AG04450 (cell line): ENCODE results near the gene PAQR4. TPM values are rescaled to one million over a fixed set of nuclear protein-coding genes. Genes with fewer than 3 reads are reported as not detected.

ENCODE experiments used
- CTCF ChIA-PET: fragments of 300-600, 350-600 bp; formaldehyde crosslinking; extraction: SDS; loops from one replicate; lab custom pipeline; 2022; ENCODE audit warnings: antibody characterized with exemption, inconsistent platforms; lab: Charles Lee
- POLR2A ChIA-PET: fragments of 350-600 bp; formaldehyde crosslinking; extraction: SDS; loops from one replicate; lab custom pipeline; 2021; ENCODE audit warnings: antibody characterized with exemption, inconsistent platforms; lab: Yijun Ruan, JAX
- DNase-seq: peaks from one replicate; pipeline ENCODE4 v3.0.0-alpha.2; 2011; ENCODE audit warnings: low read depth, low spot score
- H3K27ac ChIP-seq: one replicate; pipeline ENCODE4 v1.5.1; 2012; ENCODE audit warnings: low read depth, low read length, control low read depth
- H3K27me3 ChIP-seq: one replicate; pipeline ENCODE4 v1.6.0; 2012; ENCODE audit warnings: low read length; ENCODE audit not compliant: control insufficient read depth, insufficient read depth
- H3K4me3 ChIP-seq: 2 replicates; pipeline ENCODE4 v1.5.1; 2011; ENCODE audit warnings: mild to moderate bottlenecking, low read depth, low read length, control low read depth
- H3K9me3 ChIP-seq: 2 replicates; pipeline ENCODE4 v1.5.1; 2012; ENCODE audit warnings: low read length; ENCODE audit not compliant: control insufficient read depth, insufficient read depth
- CTCF ChIP-seq: IDR thresholded peaks from 2 replicates; pipeline ENCODE4 v1.5.1; 2011; ENCODE audit warnings: low read depth, low read length, control low read depth, inconsistent platforms
- polyA plus RNA-seq: library from polyadenylated mRNA; depleted of rRNA; stranded (reverse); fragments of >200 nt; gene quantifications from 2 replicates; pipeline ENCODE4 v1.2.3, GENCODE V29; 2011

The PAQR4 gene
- polyA plus RNA-seq, 1 experiment = 1.2 TPM

GRCh38 chr16:2999929-3000328, 30.8 kb downstream of the PAQR4 start:
- no peak for DNase-seq
- CTCF ChIA-PET = no interaction called here
- POLR2A ChIA-PET = no interaction called here
- Histone ChIP-seq H3K9me3 (no peaks in the 10 kb centered on the region; the same call in 1 of the 2 replicates), H3K4me3 (no peak overlapping the region), H3K27me3 (peaks cover 51% of the 10 kb centered on the region), H3K27ac (no peak overlapping the region)
- no peak for TF ChIP-seq CTCF

GRCh38 chr16:3000540-3000939, 31.4 kb downstream of the PAQR4 start:
- no peak for DNase-seq
- TF ChIP-seq CTCF = no peak
- Histone ChIP-seq H3K27me3 (peaks cover 53% of the 10 kb centered on the region), H3K4me3 (no peak overlapping the region), H3K27ac (no peak overlapping the region), H3K9me3 (no peaks in the 10 kb centered on the region; the same call in 1 of the 2 replicates)
- POLR2A ChIA-PET = no interaction called here
- CTCF ChIA-PET = no interaction called here

- TF ChIP-seq CTCF = no peak
- DNase-seq = no peak
- Histone ChIP-seq H3K9me3 (no peaks in the 10 kb centered on the region; the same call in 1 of the 2 replicates), H3K27me3 (peaks cover 55% of the 10 kb centered on the region), H3K27ac (no peak overlapping the region), H3K4me3 (no peak overlapping the region)
- ChIA-PET CTCF (no interaction called here), POLR2A (no interaction called here)
Observed at GRCh38 chr16:3001316-3001715, 32.2 kb downstream of the PAQR4 start.

DNA sequence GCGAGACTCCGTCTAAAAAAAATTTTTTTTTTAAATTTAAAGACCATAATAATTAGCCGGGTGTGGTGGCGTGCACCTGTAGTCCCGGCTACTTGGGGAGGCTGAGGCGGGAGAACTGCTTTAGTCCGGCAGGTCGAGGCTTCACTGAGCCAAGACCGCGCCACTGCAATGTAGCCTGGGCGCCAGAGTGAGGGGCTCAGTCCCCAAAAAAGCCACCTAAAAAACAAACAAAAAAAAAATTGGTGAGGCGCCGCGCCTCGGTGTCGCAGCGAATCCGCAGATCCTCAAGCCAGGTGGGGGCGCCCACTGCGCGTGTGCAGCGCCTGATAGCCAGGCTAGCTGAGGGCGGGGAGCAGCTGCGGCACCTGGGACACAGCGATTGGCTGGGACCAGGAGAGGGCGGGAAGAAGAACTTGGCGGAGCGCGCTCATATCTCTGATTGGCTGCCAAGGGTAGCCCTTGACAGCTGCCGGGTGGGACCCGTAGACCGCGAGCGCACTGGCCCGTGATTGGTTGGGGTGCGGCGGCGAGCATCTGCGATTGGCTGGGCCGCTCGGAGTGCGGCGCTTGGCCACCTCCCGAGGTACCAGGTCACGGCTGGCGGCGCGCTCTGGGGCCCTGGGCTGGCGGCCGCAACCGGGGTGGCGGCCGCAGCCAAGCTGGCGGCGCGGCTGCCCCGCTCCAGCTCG, 34.6 kb downstream of the PAQR4 start:
- POLR2A ChIA-PET = interaction anchor here (0.5 to 1.7 kb wide), 6 partner anchors 17 to 624 kb away, joined by 3 to 8 read pairs (median 5); partner anchors contain the start of genes HCFC1R1, THOC6 and TNFRSF12A
- Histone ChIP-seq H3K27ac (no peak overlapping the region), H3K27me3 (peaks cover 48% of the 10 kb centered on the region), H3K4me3 (no peak overlapping the region), H3K9me3 (no peaks in the 10 kb centered on the region)
- DNase-seq = peak; percentile 94
- CTCF ChIA-PET = interaction anchor here (0.7 to 2.4 kb wide), 4 partner anchors 9 to 73 kb away, joined by 3 to 9 read pairs (median 4); no protein-coding TSS in a partner anchor
- TF ChIP-seq CTCF = peak; percentile 38

DNA sequence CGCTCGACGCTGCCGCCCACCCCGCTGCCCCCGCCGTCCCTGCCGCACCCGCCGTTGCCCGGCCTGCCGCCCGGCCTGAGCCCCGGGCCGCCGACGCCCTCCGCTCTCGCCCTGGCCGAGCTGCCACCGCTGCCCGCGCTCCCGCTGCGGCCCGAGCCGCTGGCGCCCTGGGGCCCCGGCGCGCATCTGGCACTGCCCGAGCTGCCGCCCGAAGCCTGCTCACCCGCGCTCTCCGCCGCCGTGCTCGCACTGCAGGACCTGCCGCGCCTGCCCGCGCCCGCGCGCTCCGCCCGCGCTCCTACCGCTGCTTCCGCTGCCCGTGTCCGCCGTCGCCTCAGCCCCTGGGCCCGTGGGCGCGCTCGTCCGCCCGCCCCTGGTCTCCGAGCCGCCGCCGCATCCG, 35.2 kb downstream of the PAQR4 start:
- TF ChIP-seq CTCF = no peak
- DNase-seq = no peak
- POLR2A ChIA-PET = interaction anchor here (1.0 to 1.7 kb wide), 4 partner anchors 16 to 24 kb away, joined by 3 to 8 read pairs (median 5); partner anchors contain the start of genes HCFC1R1, THOC6 and TNFRSF12A
- H3K27ac ChIP-seq = no peak overlapping the region
- no peak overlapping the region for H3K4me3 ChIP-seq
- CTCF ChIA-PET = interaction anchor here (0.7 to 2.4 kb wide), 4 partner anchors 9 to 72 kb away, joined by 3 to 9 read pairs (median 4); no protein-coding TSS in a partner anchor
- H3K27me3 ChIP-seq = peaks cover 49% of the 10 kb centered on the region
- H3K9me3 ChIP-seq = no peaks in the 10 kb centered on the region
